Measurements from ENCODE around the gene TERT. TPM values are rescaled to one million over a fixed set of nuclear protein-coding genes. Genes with fewer than 3 reads are reported as not detected.
"Not testable (repeated sequence)": the region's sequence is repeated elsewhere in the genome, so short reads cannot be mapped to it uniquely, and the experiment has no call there.

Gene TERT
- total RNA-seq, 2 experiments from 2014 or later = 0.55 to 0.84 TPM

DNA sequence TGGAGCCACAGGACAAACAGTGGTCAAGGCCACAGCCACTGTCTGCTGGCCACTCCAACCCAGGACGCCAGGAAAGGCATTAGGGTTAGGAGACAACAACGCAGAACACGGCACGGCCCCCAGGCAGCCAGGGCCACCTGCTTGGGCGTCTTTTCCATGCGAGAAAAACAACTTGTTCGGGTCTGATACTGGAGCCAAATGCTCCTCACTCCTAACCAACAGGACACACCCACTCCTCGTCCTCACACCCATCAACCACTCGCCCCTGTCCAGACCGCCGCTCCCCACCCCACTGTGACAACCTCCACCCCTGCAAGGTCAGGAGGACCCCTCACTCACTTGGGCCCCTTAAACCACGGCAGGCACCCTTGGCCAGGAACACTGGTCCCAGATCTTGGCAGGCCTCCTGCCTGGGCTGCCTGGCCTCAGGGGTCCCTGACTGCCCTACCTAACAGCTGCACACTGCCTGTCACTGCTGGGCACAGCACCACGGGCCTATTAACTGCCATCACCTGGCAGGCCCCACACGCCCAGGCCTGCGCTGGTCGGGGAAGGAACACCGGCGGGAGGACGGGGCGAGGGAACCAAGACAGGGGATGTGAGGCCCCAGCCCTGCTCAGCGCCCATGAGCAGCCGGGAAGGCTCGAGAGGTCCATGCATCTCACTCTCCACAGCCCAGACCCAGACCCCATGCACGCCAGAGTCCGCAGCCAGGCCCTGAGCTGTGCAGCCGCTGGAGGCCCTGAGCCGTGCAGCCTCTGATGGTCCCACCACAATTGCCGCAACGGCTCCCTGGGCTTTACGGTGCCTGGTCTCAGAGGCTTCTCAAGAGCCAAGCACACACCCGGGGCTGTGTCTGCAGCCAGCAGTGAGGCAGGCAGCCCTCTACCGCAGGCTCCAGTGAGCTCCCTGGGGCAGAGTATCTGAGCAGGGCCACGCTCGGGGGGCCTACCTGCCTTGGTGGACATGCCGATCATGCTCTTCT lies 36.3 kb upstream of the TERT start:
- peaks cover 4% of the 10 kb centered on the region for H3K4me1 Mint-ChIP-seq (ENCODE audit: low read depth)

DNA sequence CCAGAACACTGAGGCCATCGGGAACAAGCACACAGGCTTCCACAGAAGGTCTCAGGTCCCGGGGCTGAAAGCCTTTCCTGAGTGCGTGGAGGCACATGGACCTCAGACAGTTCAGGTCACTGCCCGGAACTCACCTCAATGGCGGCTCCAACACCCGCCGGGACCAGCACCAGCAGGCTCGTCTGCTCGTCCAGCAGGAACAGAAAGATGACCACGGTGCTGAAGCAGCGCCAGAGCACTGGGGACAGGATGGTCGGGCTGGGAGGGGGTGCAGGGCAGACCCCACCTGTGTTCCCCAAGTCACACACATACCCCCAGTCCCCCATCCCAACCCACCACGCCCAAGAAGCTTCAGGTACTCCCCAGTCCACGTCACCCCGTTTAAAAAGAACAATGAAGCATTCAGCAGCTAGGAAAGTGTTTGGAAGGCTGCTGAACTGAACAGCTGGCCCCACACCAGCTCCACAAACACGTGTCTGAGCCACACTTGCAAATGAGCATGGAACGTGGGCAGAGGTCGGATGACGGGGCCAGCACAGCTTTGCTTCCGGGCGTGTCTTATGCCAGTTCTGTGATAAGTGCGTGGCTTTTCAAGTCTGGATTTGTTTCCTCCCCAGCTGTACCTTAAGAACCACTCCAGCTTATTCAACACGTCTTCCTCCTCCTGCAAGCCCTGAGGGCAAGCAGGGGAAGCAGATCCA lies 35.4 kb upstream of the TERT start:
- H3K9me3 ChIP-seq (ENCODE audit: control insufficient read depth in 1 of 2, insufficient read depth in 1 of 2, low read length in 2 of 2) = no peaks in the 10 kb centered on the region
- H3K4me3 ChIP-seq (ENCODE audit: low read length) = no peak overlapping the region
- peaks cover 75% of the 10 kb centered on the region for H3K36me3 Mint-ChIP-seq (ENCODE audit: low read depth)
- no peak overlapping the region for H3K27ac Mint-ChIP-seq
- H3K27me3 Mint-ChIP-seq = no peaks in the 10 kb centered on the region
- TF ChIP-seq, protein P1, sequence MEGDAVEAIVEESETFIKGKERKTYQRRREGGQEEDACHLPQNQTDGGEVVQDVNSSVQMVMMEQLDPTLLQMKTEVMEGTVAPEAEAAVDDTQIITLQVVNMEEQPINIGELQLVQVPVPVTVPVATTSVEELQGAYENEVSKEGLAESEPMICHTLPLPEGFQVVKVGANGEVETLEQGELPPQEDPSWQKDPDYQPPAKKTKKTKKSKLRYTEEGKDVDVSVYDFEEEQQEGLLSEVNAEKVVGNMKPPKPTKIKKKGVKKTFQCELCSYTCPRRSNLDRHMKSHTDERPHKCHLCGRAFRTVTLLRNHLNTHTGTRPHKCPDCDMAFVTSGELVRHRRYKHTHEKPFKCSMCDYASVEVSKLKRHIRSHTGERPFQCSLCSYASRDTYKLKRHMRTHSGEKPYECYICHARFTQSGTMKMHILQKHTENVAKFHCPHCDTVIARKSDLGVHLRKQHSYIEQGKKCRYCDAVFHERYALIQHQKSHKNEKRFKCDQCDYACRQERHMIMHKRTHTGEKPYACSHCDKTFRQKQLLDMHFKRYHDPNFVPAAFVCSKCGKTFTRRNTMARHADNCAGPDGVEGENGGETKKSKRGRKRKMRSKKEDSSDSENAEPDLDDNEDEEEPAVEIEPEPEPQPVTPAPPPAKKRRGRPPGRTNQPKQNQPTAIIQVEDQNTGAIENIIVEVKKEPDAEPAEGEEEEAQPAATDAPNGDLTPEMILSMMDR (IDR thresholded peaks at IDR 0.05) = no peak
- no peak overlapping the region for H3K27ac ChIP-seq (ENCODE audit: low read depth in 1 of 2, low read length in 2 of 2)
- no peaks in the 10 kb centered on the region for H3K9me3 Mint-ChIP-seq
- H3K27me3 ChIP-seq (ENCODE audit: control insufficient read depth in 1 of 2, insufficient read depth in 2 of 2, low read length in 2 of 2) = no peaks in the 10 kb centered on the region
- POLR2A ChIA-PET = interaction anchor here (1.7 kb wide), 1 partner anchor 14 kb away, joined by 5 read pairs; no protein-coding TSS in a partner anchor
- CTCF ChIA-PET = no interaction called here
- no peaks in the 10 kb centered on the region for H3K4me1 ChIP-seq (ENCODE audit: insufficient read depth, low read length)
- intact Hi-C loops (cut with DNase I, micrococcal nuclease) = no loop called here
- ATAC-seq (ENCODE audit: poor library complexity) (no peak), DNase-seq (peak in 1 of 14 experiments; percentile 8)
- H3K4me3 Mint-ChIP-seq = no peak overlapping the region
- H3K36me3 ChIP-seq (ENCODE audit: insufficient read depth, low read length) = peaks cover 74% of the 10 kb centered on the region
- H3K4me1 Mint-ChIP-seq (ENCODE audit: low read depth) = no peaks in the 10 kb centered on the region

More for the DNA sequence above, 36.3 kb upstream of the TERT start:
- H3K27me3 ChIP-seq (ENCODE audit: control insufficient read depth in 1 of 2, insufficient read depth in 2 of 2, low read length in 2 of 2) = no peaks in the 10 kb centered on the region
- H3K4me1 ChIP-seq (ENCODE audit: insufficient read depth, low read length) = peaks cover 6% of the 10 kb centered on the region
- ATAC-seq (ENCODE audit: poor library complexity) = no peak
- peak in 1 of 14 experiments; percentile 6 for DNase-seq
- intact Hi-C loops (cut with DNase I, micrococcal nuclease) = no loop called here
- no peak overlapping the region for H3K4me3 ChIP-seq (ENCODE audit: low read length)
- peaks cover 75% of the 10 kb centered on the region for H3K36me3 ChIP-seq (ENCODE audit: insufficient read depth, low read length)
- Mint-ChIP-seq H3K9me3 (no peaks in the 10 kb centered on the region), H3K4me3 (no peak overlapping the region), H3K27ac (no peak overlapping the region), H3K36me3 (ENCODE audit: low read depth) (peaks cover 73% of the 10 kb centered on the region), H3K27me3 (no peaks in the 10 kb centered on the region)
- H3K27ac ChIP-seq (ENCODE audit: low read depth in 1 of 2, low read length in 2 of 2) = no peak overlapping the region
- no peaks in the 10 kb centered on the region for H3K9me3 ChIP-seq (ENCODE audit: control insufficient read depth in 1 of 2, insufficient read depth in 1 of 2, low read length in 2 of 2)
- TF ChIP-seq, protein P1 (IDR thresholded peaks at IDR 0.05) = no peak
- CTCF ChIA-PET = no interaction called here
- POLR2A ChIA-PET = interaction anchor here (1.7 kb wide), 1 partner anchor 15 kb away, joined by 5 read pairs; no protein-coding TSS in a partner anchor

DNA sequence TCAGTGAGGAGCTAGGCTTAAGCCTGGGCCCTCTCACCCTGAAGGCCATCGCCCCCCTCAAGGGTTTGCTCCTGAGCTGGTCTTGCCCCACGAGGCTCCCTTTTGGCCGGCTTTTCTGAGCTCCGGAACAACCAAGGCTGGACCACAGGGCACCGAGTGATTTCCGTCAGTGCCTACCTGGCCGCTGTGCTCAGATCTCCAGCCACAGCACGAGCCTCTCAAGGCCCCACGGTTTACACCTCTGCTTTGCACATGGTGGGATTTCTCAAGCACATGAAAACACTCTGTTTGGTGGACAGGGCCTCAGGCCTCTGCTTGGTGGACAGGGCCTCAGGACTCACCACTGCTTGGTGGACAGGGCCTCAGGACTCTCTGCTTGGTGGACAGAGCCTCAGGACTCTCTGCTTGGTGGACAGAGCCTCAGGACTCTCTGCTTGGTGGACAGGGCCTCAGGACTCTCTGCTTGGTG lies 34.3 kb upstream of the TERT start:
- H3K4me3 Mint-ChIP-seq = no peak overlapping the region

DNA sequence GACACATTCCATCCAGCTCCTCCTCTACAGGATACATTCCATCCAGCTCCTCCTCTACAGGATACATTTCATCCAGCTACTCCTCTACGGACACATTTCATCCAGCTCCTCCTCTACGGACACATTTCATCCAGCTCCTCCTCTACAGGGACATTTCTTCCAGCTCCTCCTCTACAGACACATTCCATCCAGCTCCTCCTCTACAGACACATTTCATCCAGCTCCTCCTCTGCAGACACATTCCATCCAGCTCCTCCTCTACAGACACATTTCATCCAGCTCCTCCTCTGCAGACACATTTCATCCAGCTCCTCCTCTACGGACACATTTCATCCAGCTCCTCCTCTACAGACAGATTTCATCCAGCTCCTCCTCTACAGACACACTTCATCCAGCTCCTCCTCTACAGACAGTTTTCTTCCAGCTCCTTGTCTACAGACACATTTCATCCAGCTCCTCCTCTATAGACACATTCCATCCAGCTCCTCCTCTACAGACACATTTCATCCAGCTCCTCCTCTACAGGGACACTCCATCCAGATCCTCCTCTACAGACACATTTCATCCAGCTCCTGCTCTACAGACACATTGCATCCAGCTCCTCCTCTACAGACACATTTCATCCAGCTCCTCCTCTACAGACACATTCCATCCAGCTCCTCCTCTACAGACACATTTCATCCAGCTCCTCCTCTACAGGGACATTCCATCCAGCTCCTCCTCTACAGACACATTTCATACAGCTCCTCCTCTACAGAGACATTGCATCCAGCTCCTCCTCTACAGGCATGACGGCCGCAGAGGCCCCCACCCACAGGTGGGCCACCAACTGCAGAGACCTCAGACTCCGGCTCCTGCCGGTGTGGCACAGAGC lies 33.6 kb upstream of the TERT start:
- ChIA-PET POLR2A (interaction anchor here (0.9 to 3.0 kb wide), 3 partner anchors 10 to 58 kb away, joined by 3 to 10 read pairs (median 4); no protein-coding TSS in a partner anchor), CTCF (interaction anchor here (0.8 kb wide), 1 partner anchor 52 kb away, joined by 3 read pairs; no protein-coding TSS in a partner anchor)
- H3K27ac ChIP-seq (ENCODE audit: low read depth in 1 of 2, low read length in 2 of 2); ATAC-seq (ENCODE audit: poor library complexity); H3K4me1 ChIP-seq (ENCODE audit: insufficient read depth, low read length); H3K9me3 Mint-ChIP-seq; intact Hi-C loops (cut with DNase I, micrococcal nuclease); H3K4me3 Mint-ChIP-seq; H3K27me3 Mint-ChIP-seq; DNase-seq; H3K9me3 ChIP-seq (ENCODE audit: control insufficient read depth in 1 of 2, insufficient read depth in 1 of 2, low read length in 2 of 2); H3K4me1 Mint-ChIP-seq (ENCODE audit: low read depth); H3K27ac Mint-ChIP-seq; H3K4me3 ChIP-seq (ENCODE audit: low read length); H3K27me3 ChIP-seq (ENCODE audit: control insufficient read depth in 1 of 2, insufficient read depth in 2 of 2, low read length in 2 of 2): not testable (repeated sequence)
- peaks cover 74% of the 10 kb centered on the region for H3K36me3 ChIP-seq (ENCODE audit: insufficient read depth, low read length)
- H3K36me3 Mint-ChIP-seq (ENCODE audit: low read depth) = peaks cover 74% of the 10 kb centered on the region

More for the DNA sequence above, 34.3 kb upstream of the TERT start:
- H3K27ac Mint-ChIP-seq = no peak overlapping the region
- DNase-seq (no peak), ATAC-seq (ENCODE audit: poor library complexity) (no peak)
- H3K27me3 Mint-ChIP-seq = no peaks in the 10 kb centered on the region
- no peaks in the 10 kb centered on the region for H3K4me1 Mint-ChIP-seq (ENCODE audit: low read depth)
- no peaks in the 10 kb centered on the region for H3K27me3 ChIP-seq (ENCODE audit: control insufficient read depth in 1 of 2, insufficient read depth in 2 of 2, low read length in 2 of 2)
- peaks cover 73% of the 10 kb centered on the region for H3K36me3 Mint-ChIP-seq (ENCODE audit: low read depth)
- TF ChIP-seq, protein P1 (IDR thresholded peaks at IDR 0.05) = no peak
- peaks cover 74% of the 10 kb centered on the region for H3K36me3 ChIP-seq (ENCODE audit: insufficient read depth, low read length)
- no peak overlapping the region for H3K27ac ChIP-seq (ENCODE audit: low read depth in 1 of 2, low read length in 2 of 2)
- CTCF ChIA-PET = no interaction called here
- no peak overlapping the region for H3K4me3 ChIP-seq (ENCODE audit: low read length)
- no peaks in the 10 kb centered on the region for H3K9me3 Mint-ChIP-seq
- POLR2A ChIA-PET = interaction anchor here (1.1 kb wide), 1 partner anchor 57 kb away, joined by 3 read pairs; no protein-coding TSS in a partner anchor
- H3K4me1 ChIP-seq (ENCODE audit: insufficient read depth, low read length) = no peaks in the 10 kb centered on the region
- intact Hi-C loops (cut with DNase I, micrococcal nuclease) = no loop called here
- no peaks in the 10 kb centered on the region for H3K9me3 ChIP-seq (ENCODE audit: control insufficient read depth in 1 of 2, insufficient read depth in 1 of 2, low read length in 2 of 2)

Measured in CD4-positive, alpha-beta T cell (primary cell).